Measurements from ENCODE around the gene FKBP1C.

Gene FKBP1C

DNA sequence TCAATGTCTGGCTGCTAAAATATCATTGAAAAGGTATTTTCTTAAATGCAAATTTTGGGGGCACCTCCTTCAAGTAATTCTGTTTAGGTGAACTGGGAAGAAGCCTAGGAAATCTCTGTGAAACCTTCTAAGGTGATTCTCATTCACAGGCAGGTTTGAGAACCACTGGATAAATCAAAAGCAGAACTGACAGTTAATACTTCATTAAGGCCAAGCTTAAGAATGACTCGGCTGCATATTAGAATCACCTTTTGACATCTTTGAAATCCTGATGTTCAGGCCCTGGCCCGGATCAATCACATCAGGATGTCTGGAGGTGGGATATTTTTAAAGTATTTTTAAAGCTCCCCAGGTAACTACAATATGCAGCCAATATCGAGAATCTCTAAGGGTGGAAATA, 50.6 kb downstream of the FKBP1C start:
- no peak for DNase-seq (ENCODE audit: low read depth in 2 of 2)
